ENCODE results near the gene PTPRG.

PTPRG gene

DNA sequence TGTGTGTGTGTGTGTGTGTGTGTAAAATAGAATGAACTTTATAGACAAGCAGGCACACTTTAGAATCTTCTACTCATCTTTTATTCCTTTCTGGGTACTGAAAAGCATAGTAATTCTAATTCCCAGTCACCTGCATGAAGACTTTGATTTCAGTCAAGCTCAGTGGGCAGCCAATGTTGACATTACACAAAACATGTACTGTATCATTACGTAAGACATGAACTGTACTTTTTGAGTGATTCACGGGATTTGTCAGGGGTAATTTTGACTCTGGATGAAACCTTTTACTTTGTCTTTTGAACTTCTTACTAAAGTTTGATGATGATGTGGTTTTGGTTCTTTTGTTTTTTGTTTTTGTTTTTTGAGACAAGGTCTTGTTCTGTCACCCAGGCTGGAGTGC is 38.8 kb downstream of the PTPRG start:
- TF ChIP-seq, protein P1, sequence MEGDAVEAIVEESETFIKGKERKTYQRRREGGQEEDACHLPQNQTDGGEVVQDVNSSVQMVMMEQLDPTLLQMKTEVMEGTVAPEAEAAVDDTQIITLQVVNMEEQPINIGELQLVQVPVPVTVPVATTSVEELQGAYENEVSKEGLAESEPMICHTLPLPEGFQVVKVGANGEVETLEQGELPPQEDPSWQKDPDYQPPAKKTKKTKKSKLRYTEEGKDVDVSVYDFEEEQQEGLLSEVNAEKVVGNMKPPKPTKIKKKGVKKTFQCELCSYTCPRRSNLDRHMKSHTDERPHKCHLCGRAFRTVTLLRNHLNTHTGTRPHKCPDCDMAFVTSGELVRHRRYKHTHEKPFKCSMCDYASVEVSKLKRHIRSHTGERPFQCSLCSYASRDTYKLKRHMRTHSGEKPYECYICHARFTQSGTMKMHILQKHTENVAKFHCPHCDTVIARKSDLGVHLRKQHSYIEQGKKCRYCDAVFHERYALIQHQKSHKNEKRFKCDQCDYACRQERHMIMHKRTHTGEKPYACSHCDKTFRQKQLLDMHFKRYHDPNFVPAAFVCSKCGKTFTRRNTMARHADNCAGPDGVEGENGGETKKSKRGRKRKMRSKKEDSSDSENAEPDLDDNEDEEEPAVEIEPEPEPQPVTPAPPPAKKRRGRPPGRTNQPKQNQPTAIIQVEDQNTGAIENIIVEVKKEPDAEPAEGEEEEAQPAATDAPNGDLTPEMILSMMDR (conservative IDR thresholded peaks at IDR 0.05), result no peak
- H3K27ac ChIP-seq, result no peak overlapping the region

DNA sequence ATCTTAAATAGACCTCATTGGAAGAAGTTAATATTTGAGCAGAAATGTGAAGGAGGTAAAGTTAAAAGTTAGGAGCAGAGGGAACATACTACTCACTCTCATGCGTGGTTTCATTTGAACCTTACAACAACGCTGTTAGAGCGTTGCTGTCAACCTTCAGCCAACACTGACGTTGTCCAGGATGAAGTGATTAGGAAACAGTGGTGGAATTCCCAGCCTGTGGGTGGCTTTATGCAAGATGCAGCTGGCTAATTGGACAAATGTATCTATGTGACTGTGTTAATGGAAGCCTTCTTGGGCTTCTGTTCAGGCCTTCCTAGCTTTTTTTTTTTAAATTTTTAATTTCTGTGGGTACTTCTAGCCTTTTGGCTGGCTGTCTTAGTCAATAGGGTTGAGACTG is 40.5 kb downstream of the PTPRG start:
- no peak overlapping the region for H3K27ac ChIP-seq
- TF ChIP-seq, protein P1 (conservative IDR thresholded peaks at IDR 0.05), result no peak

DNA sequence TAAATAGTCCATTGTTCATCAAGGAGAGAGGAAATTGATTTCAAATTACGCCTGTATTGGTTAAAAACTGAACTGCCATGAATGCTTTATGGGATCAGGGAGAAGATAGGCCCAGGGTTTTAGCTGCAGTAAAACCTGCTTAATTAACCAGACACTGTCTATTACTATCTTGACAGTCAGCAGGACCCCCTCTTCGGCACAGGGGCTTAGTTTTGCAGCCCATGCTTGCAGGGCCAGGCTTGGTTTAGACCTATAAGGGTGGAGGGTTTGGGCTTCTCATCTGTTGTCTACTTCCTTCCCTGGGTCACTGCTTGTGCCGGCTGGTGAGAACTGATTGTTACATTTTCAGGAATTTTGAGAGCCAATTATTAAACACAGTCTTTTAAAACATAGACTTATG is 41.1 kb downstream of the PTPRG start:
- no peak overlapping the region for H3K27ac ChIP-seq
- TF ChIP-seq, protein P1 (conservative IDR thresholded peaks at IDR 0.05), result no peak

DNA sequence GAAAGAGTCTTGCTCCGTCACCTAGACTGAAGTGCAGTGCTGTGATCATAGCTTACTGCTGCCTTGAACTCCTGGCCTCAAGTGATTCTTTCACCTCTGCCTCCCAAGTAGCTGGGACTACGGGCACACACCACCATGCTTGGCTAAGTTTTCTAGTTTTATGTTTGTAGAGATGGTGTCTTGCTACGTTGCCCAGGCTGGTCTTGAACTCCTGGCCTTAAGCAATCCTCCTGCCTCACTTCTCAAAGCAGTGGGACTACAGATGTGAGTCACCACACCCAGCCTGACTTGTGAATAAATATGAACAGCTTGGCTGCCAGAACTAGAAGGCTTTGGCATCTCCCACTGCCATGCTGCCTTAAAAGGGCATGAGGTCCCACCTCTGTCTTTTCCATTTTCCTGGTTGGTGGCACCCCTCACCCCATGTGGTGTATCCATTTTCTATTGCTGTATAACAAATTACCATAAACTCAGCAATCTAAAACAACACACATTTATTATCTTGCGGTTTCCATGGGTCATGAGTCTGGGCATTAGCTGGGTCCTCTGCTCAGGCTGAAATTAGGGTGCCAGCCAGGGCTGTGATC is 44.3 kb downstream of the PTPRG start:
- no peak overlapping the region for H3K27ac ChIP-seq
- TF ChIP-seq, protein P1 (conservative IDR thresholded peaks at IDR 0.05), result no peak

DNA sequence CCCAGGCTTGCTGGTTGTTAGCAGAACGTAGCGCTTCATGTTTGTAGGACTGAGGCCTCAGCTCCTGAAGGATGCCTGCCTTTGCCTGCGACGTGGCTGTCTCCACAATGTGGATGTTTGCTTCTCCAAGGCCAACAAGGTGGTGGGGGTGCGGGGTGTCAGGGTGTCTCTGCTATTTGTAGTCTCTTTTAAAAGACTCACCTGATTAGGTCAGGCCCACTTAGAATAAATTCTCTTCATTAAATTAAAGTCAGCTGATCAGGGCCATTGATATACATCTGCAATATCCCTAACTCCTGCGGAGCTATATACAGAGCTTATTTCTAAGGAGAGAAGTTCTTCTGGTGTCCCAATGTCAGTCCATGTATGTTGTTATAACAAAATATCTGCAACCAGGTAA is 44.8 kb downstream of the PTPRG start:
- H3K27ac ChIP-seq, result no peak overlapping the region
- TF ChIP-seq, protein P1 (conservative IDR thresholded peaks at IDR 0.05), result no peak

DNA sequence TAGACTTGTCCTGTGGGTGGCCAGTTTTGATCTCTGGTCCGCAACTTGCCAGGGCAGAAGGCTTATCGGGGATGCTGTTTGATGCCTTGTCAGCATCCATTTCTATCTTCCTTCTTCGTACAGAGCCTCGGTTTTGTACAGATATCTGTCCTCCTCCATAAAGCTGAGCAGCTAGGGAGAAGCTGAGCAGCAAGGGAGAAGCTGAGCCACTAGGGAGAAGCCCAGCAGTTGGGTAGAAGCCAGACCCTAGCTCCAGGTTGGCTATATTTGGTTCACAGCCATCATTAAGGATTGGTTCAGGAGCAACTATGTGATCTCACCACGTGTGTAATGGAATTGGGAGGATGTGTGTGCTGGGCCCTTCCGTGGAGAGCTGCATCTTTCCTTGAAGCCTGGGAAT is 46.7 kb downstream of the PTPRG start:
- TF ChIP-seq, protein P1 (conservative IDR thresholded peaks at IDR 0.05), result no peak
- H3K27ac ChIP-seq, result no peak overlapping the region

DNA sequence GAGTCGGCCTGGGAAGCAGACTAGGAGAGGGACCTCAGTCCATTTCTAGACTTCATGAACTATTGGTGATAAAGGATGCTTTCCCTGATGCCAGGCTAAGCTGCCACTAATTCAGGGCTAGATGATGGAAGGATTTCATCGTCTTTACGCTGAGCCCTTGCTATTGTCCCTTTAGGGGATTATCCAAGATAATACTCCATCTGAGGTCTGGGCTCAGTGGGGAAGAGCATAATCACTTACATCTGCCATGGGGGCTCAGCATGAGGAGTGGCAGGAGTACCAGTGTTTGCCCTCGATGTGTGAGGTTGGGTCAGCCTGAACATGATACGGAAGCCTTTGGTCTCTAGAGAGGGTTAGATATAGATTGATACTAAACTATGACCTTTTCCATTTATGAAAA is 47.3 kb downstream of the PTPRG start:
- no peak overlapping the region for H3K27ac ChIP-seq
- TF ChIP-seq, protein P1 (conservative IDR thresholded peaks at IDR 0.05), result no peak

Data from VCaP (cell line).